T47D (cell line): ENCODE data around the gene HDHD3.
"Not testable (repeated sequence)": the region's sequence is repeated elsewhere in the genome, so short reads cannot be mapped to it uniquely, and the experiment has no call there.

Experiments used
- DNase-seq, 2 experiments: peaks; one replicate each; pipeline versions ENCODE4 v3.0.0 to v3.0.0-alpha.2; 2011 to 2012; ENCODE audit warnings: low read depth in 1 of 2, low spot score in 1 of 2
- JUND ChIP-seq: IDR thresholded peaks from 2 replicates; pipeline ENCODE4 v1.6.1; 2012; ENCODE audit warnings: low read depth
- in situ Hi-C: cut with HindIII; loops from 2 replicates; pipeline ENCODE4 v1.10.0; 2016; ENCODE audit warnings: low sequenced_read_pairs, low pct_unique_long_range_greater_than_20kb

Gene HDHD3

DNA sequence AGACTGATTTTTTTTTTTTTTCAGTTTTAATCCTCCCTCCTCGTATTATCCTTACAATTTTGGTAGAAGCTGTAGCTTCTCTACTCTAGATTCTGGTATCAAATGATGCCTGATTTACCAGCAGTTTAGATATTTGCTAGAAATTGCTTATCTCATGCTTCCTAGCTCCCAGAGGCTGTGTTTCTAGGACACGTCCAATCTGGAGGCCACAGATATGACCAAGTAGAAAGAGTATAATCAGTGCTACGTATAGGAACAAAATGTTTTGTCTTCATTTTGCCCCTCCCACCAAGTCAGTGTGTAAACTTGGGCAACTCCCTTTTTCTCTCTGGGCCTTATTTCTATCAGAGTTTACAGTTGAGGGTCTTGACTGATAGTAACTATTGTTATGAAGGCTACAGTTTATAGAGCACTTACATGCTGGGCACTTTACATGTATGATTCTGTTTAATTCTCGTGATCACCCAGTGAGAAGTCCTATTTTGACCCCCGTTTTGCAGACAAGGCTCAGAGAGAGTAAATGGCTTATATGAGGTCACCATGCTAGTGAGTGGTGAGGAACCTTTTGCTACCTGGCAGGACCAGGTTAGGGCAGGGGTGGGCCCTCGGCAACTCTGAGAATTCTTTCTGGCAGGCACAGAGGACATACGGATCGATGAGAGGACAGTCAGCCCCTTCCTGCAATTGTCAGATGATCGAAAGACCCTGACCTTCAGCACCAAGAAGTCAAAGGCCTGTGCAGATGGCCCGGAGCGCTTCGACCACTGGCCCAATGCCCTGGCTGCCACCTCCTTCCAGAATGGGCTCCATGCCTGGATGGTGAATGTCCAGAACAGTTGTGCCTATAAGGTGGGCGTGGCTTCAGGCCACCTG lies 7.6 kb downstream of the HDHD3 start:
- no peak for TF ChIP-seq JUND
- no peak for DNase-seq
- in situ Hi-C loops = no loop called here

DNA sequence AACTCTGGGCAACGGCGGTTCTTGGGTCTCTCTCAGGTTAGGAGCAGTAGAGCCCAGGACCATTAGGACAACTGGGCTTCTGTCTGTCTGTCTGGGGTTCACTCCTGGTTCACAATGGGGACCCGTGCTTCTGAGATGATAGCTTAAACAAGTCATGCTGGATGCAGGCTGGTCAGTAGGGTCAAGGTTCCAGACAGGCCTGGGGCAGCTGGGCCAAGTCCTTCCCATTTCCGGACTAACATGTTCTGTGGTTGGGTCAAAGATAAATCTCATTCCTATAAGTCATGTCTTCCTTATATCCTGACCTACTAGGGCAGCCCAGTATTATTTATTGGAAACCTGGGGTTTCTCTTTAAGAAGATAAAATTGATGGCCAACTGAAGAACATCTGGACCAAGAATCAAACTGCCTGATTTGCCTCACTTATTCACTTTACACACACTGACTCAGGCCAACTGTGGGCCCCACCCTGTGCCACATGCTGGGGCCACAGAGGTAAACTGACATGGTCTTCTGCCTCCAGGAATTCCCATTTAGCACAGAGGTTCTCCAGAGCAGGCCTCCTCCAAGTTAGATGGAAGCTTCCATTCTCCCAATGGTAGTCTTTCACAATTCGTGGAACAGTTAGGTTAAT lies 8.3 kb downstream of the HDHD3 start:
- TF ChIP-seq JUND = no peak
- in situ Hi-C loops = no loop called here
- no peak for DNase-seq

GRCh38 chr9:113365652-113366051 lies 11.1 kb downstream of the HDHD3 start:
- DNase-seq, in situ Hi-C loops: not testable (repeated sequence)

DNA sequence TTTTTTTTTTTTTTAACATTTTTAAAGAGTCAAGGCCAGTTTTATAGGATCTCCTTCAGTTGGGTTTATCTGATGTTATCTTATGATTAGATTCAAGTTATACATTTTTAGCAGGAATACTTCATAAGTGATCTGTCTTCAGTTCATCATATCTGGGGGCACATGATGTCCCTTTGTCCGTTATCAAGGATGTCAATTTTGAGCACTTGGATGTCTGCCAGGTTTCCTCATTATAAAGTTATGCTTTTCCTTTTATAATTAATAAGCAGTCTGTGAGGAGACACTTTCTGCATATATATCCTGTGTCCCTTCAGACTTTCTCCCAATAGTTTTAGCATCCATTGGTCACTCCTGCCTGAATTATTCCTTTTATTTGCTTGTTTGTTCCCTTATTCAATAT lies 11.8 kb downstream of the HDHD3 start:
- in situ Hi-C loops = no loop called here
- no peak for DNase-seq
- no peak for TF ChIP-seq JUND

DNA sequence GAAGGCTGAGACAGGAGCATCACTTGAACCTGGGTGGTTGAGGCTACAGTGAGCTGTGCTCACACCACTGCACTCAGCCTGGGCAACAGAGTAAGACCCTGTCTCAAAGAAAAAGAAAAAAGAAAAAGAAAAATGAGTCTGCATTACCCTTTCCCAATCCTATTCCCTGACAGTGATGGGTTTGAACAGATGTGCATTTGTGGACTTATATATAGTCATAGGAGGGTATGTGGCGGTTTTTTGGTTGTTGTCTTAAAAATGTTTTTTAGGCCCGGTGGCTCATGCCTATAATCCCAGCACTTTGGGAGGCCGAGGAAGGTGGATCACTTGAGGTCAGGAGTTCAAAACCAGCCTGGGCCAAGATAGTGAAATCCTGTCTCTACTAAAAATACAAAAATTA lies 13.4 kb downstream of the HDHD3 start:
- no peak for TF ChIP-seq JUND
- in situ Hi-C loops = no loop called here

DNA sequence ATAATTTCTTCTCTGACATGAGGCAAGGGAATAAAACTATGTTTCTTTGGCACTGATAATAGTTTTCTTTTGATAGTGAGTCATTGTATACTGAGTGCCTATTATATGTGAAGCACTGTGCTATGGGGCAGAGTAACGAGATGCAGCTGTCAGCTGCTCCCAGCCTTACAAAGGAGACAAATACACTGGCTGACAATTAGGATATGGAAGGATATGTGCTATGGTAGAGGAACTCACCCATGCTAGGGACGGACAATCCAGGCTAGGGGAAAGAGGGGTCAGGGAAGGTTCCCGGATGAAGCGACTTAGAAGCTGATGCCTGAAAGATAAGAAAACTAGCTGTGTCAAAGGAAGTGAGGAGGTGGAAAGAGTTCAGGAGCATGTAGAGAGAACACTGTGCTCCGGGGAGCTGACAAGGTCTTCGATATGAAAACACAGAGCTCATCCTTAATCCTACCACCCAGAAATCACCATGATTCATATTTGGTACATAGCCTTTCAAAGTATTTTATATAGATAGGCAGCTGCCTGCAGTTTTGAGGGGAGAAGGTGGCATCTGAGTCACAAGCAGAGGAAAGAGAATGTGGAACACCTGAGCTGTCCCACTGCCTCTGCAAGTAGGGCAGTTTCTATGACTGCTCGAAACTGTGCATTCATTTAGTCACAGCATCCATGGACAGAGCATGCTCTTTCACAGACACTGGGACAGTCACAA lies 15.3 kb downstream of the HDHD3 start:
- DNase-seq = no peak
- TF ChIP-seq JUND = no peak

More for the DNA sequence above, 13.4 kb downstream of the HDHD3 start:
- DNase-seq = no peak

DNA sequence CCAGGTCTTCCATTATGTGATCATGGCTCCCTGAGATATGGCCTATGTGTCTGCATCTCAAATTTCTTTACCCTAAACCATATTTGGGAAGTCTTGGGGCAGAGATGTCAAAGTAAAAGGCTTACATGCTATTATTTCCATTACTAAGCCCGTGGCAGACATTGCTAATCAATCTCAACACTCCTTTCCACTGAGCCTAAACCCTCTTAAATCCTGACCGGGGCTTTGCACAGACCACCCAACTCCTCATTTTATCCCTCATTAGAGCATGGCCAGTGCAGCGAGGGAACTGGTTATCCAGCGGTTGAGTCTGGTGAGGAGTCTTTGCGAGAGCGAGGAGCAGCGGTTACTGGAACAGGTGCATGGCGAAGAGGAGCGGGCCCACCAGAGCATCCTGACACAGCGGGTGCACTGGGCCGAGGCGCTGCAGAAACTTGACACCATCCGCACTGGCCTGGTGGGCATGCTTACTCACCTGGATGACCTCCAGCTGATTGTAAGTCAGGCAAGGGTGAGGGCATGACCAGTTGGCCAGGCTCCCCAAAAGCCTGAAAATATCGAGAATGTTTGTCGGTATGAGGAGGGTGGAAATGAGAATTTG lies 16.4 kb downstream of the HDHD3 start:
- in situ Hi-C loops = no loop called here
- TF ChIP-seq JUND = no peak
- DNase-seq = no peak

More for the DNA sequence above, 15.3 kb downstream of the HDHD3 start:
- in situ Hi-C loops = no loop called here

GRCh38 chr9:113359385-113359784 lies 17.4 kb downstream of the HDHD3 start:
- DNase-seq = no peak
- TF ChIP-seq JUND = no peak
- in situ Hi-C loops = no loop called here

- in situ Hi-C loops = no loop called here
- DNase-seq = no peak
- no peak for TF ChIP-seq JUND
Measured at GRCh38 chr9:113356686-113357292, 20.0 kb downstream of the HDHD3 start.

DNA sequence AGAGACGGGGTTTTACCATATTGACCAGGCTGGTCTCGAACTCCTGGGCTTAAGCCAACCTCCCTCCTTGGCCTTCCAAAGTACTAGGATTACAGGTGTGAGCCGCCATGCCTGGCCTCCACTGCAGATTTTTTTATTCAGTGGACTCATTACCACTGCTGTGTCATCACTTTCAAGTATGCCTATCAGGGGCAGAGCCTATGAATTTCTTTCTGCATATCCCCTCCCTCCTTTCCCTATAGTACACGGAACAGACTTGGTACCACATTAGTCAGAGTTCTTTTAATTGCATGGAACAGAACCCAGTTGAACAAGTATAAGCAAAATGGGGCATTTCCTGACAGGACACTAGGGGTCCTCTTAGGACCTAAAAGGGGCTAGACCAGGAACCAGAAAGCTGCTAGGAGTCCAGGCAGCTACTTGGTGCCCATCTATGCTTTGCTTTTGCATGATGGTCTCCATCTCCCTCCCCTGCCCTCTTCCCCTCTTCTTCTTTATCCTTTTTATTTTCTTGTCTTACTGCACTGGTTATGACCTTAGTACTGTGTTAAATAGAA lies 21.7 kb downstream of the HDHD3 start:
- TF ChIP-seq JUND = no peak
- in situ Hi-C loops = no loop called here
- peak in 1 of 2 experiments; percentile 41 for DNase-seq

- TF ChIP-seq JUND = no peak
- no peak for DNase-seq
- in situ Hi-C loops = no loop called here
Measured at GRCh38 chr9:113352411-113352810, 24.4 kb downstream of the HDHD3 start.

GRCh38 chr9:113352006-113352405 lies 24.8 kb downstream of the HDHD3 start:
- TF ChIP-seq JUND = no peak
- peak in 1 of 2 experiments; percentile 44 for DNase-seq
- in situ Hi-C loops = no loop called here
